DOHH2 (cell line): ENCODE measurements around the gene GALNTL6.

ENCODE experiments used
- H3F3A ChIP-seq: fragments of 200-600 bp; sonication (generic), shearing (Covaris generic); 2 replicates; pipeline ENCODE4 v1.6.0; 2016; ENCODE audit warnings: antibody characterized with exemption, mild to moderate bottlenecking; ENCODE audit not compliant: control insufficient read depth, insufficient read depth
- H3K27ac ChIP-seq: fragments of 200-600 bp; sonication (generic); 2 replicates; pipeline ENCODE4 v1.5.1; 2014; ENCODE audit warnings: low read depth, mild to moderate bottlenecking, low read length, moderate library complexity
- H3K27me3 ChIP-seq: fragments of 200-600 bp; sonication (generic); 2 replicates; pipeline ENCODE4 v1.6.1; 2014; ENCODE audit warnings: mild to moderate bottlenecking, low read length, mixed read lengths; ENCODE audit not compliant: control insufficient read depth
- H3K36me3 ChIP-seq: fragments of 200-600 bp; sonication (generic); 2 replicates; pipeline ENCODE4 v1.6.1; 2014; ENCODE audit warnings: mild to moderate bottlenecking, low read length, moderate library complexity, mixed read lengths; ENCODE audit not compliant: control insufficient read depth
- H3K4me1 ChIP-seq: fragments of 200-600 bp; sonication (generic); 2 replicates; pipeline ENCODE4 v1.6.1; 2014; ENCODE audit warnings: mild to moderate bottlenecking, low read length, mixed read lengths; ENCODE audit not compliant: control insufficient read depth
- H3K4me2 ChIP-seq: fragments of 200-600 bp; sonication (generic); 2 replicates; pipeline ENCODE4 v1.6.0; 2014; ENCODE audit warnings: mild to moderate bottlenecking, low read length, moderate library complexity
- H3K4me3 ChIP-seq: fragments of 200-600 bp; sonication (generic); 2 replicates; pipeline ENCODE4 v1.5.1; 2014; ENCODE audit warnings: mild to moderate bottlenecking, low read length, mixed read lengths
- H3K79me2 ChIP-seq: fragments of 200-600 bp; sonication (generic); 2 replicates; pipeline ENCODE4 v1.6.1; 2014; ENCODE audit warnings: mild to moderate bottlenecking, low read length, mixed read lengths; ENCODE audit not compliant: control insufficient read depth
- H3K9me2 ChIP-seq: fragments of 200-600 bp; sonication (generic); replicated peaks from 2 replicates; pipeline ENCODE4 v1.6.1; 2014; ENCODE audit warnings: mild to moderate bottlenecking, low read length, mixed read lengths; ENCODE audit not compliant: control insufficient read depth
- H3K9me3 ChIP-seq: fragments of 200-600 bp; sonication (generic); 2 replicates; pipeline ENCODE4 v1.6.1; 2014; ENCODE audit warnings: antibody characterized with exemption, low read length, mixed read lengths; ENCODE audit not compliant: control insufficient read depth, insufficient read depth
- H4K20me1 ChIP-seq: fragments of 200-600 bp; sonication (generic); 2 replicates; pipeline ENCODE4 v1.6.0; 2014; ENCODE audit warnings: low read depth, mild to moderate bottlenecking, antibody characterized with exemption, low read length, moderate library complexity; ENCODE audit not compliant: control insufficient read depth, insufficient read depth
- CTCF ChIP-seq: fragments of 200-600 bp; sonication (generic); IDR thresholded peaks from one replicate; pipeline ENCODE4 v1.5.1; 2014; ENCODE audit warnings: antibody characterized with exemption, mild to moderate bottlenecking, low read depth, low read length; ENCODE audit not compliant: poor library complexity, severe bottlenecking
- EZH2phosphoT487 ChIP-seq: fragments of 200-600 bp; sonication (generic); IDR thresholded peaks from 2 replicates; pipeline ENCODE4 v1.6.1; 2017; ENCODE audit warnings: borderline replicate concordance, mild to moderate bottlenecking, antibody characterized with exemption, low read length, moderate library complexity, mixed read lengths

GALNTL6 gene

GRCh38 chr4:172674811-172675210, 861.6 kb downstream of the GALNTL6 start:
- no peak overlapping the region for H3K4me2 ChIP-seq
- no peaks in the 10 kb centered on the region for H3K36me3 ChIP-seq
- H3F3A ChIP-seq: no peaks in the 10 kb centered on the region
- H3K4me3 ChIP-seq: no peak overlapping the region
- no peak for TF ChIP-seq EZH2phosphoT487
- no peak for TF ChIP-seq CTCF
- no peaks in the 10 kb centered on the region for H3K9me2 ChIP-seq
- H3K9me3 ChIP-seq: no peaks in the 10 kb centered on the region
- H4K20me1 ChIP-seq: no peaks in the 10 kb centered on the region
- H3K27me3 ChIP-seq: no peaks in the 10 kb centered on the region
- H3K79me2 ChIP-seq: no peaks in the 10 kb centered on the region
- H3K27ac ChIP-seq: no peak overlapping the region
- H3K4me1 ChIP-seq: no peaks in the 10 kb centered on the region

- no peak overlapping the region for H3K4me2 ChIP-seq
- no peaks in the 10 kb centered on the region for H3K9me3 ChIP-seq
- H3K4me3 ChIP-seq: no peak overlapping the region
- H4K20me1 ChIP-seq: no peaks in the 10 kb centered on the region
- H3K9me2 ChIP-seq: no peaks in the 10 kb centered on the region
- H3K27ac ChIP-seq: no peak overlapping the region
- no peaks in the 10 kb centered on the region for H3K4me1 ChIP-seq
- no peaks in the 10 kb centered on the region for H3K79me2 ChIP-seq
- H3F3A ChIP-seq: no peaks in the 10 kb centered on the region
- no peaks in the 10 kb centered on the region for H3K36me3 ChIP-seq
- TF ChIP-seq EZH2phosphoT487: no peak
- TF ChIP-seq CTCF: no peak
- H3K27me3 ChIP-seq: no peaks in the 10 kb centered on the region
Measured at GRCh38 chr4:172675232-172675631, 862.0 kb downstream of the GALNTL6 start.

GRCh38 chr4:172680691-172681090, 867.5 kb downstream of the GALNTL6 start:
- H4K20me1 ChIP-seq: no peaks in the 10 kb centered on the region
- H3K4me1 ChIP-seq: no peaks in the 10 kb centered on the region
- no peak overlapping the region for H3K27ac ChIP-seq
- no peak overlapping the region for H3K4me3 ChIP-seq
- no peaks in the 10 kb centered on the region for H3K79me2 ChIP-seq
- H3K9me3 ChIP-seq: no peaks in the 10 kb centered on the region
- no peaks in the 10 kb centered on the region for H3K36me3 ChIP-seq
- no peaks in the 10 kb centered on the region for H3K27me3 ChIP-seq
- no peaks in the 10 kb centered on the region for H3K9me2 ChIP-seq
- TF ChIP-seq EZH2phosphoT487 (no peak), CTCF (no peak)
- no peak overlapping the region for H3K4me2 ChIP-seq
- H3F3A ChIP-seq: no peaks in the 10 kb centered on the region

- Histone ChIP-seq H3K4me1 (no peaks in the 10 kb centered on the region), H3K79me2 (no peaks in the 10 kb centered on the region), H3K9me3 (no peaks in the 10 kb centered on the region), H3K9me2 (no peaks in the 10 kb centered on the region), H3K27ac (no peak overlapping the region), H3K36me3 (no peaks in the 10 kb centered on the region), H3K4me3 (no peak overlapping the region), H3K4me2 (no peak overlapping the region), H3F3A (no peaks in the 10 kb centered on the region), H3K27me3 (no peaks in the 10 kb centered on the region), H4K20me1 (no peaks in the 10 kb centered on the region)
- TF ChIP-seq CTCF (no peak), EZH2phosphoT487 (no peak)
Measured at GRCh38 chr4:172683021-172683420, 869.8 kb downstream of the GALNTL6 start.
